Endothelial cell of umbilical vein (primary cell): ENCODE results near the gene IQGAP2.

Source experiments
- CTCF ChIP-seq, 2 donors: IDR thresholded peaks; 1 replicate in 1 of 2; 2 replicates in 1 of 2; pipeline ENCODE4 v1.5.1; 2011; ENCODE audit warnings: low read length in 2 of 2, mild to moderate bottlenecking in 2 of 2, moderate library complexity in 2 of 2, control low read depth in 1 of 2, inconsistent platforms in 1 of 2, low read depth in 1 of 2; ENCODE audit not compliant: insufficient read depth in 1 of 2; ENCODE audit errors: extremely low read depth in 1 of 2
- EZH2 ChIP-seq: IDR thresholded peaks from 2 replicates; pipeline ENCODE4 v1.6.1; 2012; ENCODE audit warnings: borderline replicate concordance, low read depth, mild to moderate bottlenecking, moderate library complexity, low read length, inconsistent platforms; ENCODE audit not compliant: severe bottlenecking
- FOS ChIP-seq: IDR thresholded peaks from 2 replicates; pipeline ENCODE4 v1.6.1; 2011; ENCODE audit warnings: mild to moderate bottlenecking, low read length, moderate library complexity, borderline replicate concordance; ENCODE audit not compliant: insufficient read depth
- GATA2 ChIP-seq: IDR thresholded peaks from 2 replicates; pipeline ENCODE4 v1.7.0; 2011; ENCODE audit warnings: low read depth, mild to moderate bottlenecking, moderate library complexity, mixed read lengths, low read length; ENCODE audit not compliant: insufficient read length, insufficient read depth
- JUN ChIP-seq: IDR thresholded peaks from 2 replicates; pipeline ENCODE4 v1.6.1; 2011; ENCODE audit warnings: borderline replicate concordance, low read depth; ENCODE audit not compliant: insufficient read length, insufficient read depth
- MAX ChIP-seq: IDR thresholded peaks from 2 replicates; pipeline ENCODE4 v1.6.1; 2011; ENCODE audit not compliant: insufficient read depth, insufficient read length
- MYC ChIP-seq: IDR thresholded peaks from one replicate; pipeline ENCODE4 v1.6.1; 2011; ENCODE audit warnings: mild to moderate bottlenecking, low read depth, low read length
- POLR2A ChIP-seq: IDR thresholded peaks from 2 replicates; pipeline ENCODE4 v1.6.1; 2012; ENCODE audit warnings: low read depth, mild to moderate bottlenecking, control low read depth, low read length
- POLR2AphosphoS5 ChIP-seq: IDR thresholded peaks from 2 replicates; pipeline ENCODE4 v1.6.1; 2012; ENCODE audit warnings: low read depth, mild to moderate bottlenecking, control low read depth, low read length, moderate library complexity; ENCODE audit not compliant: insufficient read depth

- TF ChIP-seq JUN (no peak), CTCF (IDR thresholded peaks at IDR 0.05; ENCODE audit: extremely low read depth in 1 of 2, insufficient read depth in 1 of 2, low read depth in 1 of 2, low read length in 2 of 2) (no peak), POLR2A (no peak), GATA2 (no peak), EZH2 (no peak), POLR2AphosphoS5 (no peak), MAX (no peak), FOS (no peak), MYC (no peak)
These were observed 191.0 kb downstream of the IQGAP2 start for GRCh38 chr5:76594107-76594506.
